Measurements from ENCODE around the gene ISM1. TPM values are rescaled to one million over a fixed set of nuclear protein-coding genes. Genes with fewer than 3 reads are reported as not detected.

Gene ISM1
- total and polyA plus RNA-seq, 12 donors, result 0.54 to 1.7 (median 1.0) TPM

DNA sequence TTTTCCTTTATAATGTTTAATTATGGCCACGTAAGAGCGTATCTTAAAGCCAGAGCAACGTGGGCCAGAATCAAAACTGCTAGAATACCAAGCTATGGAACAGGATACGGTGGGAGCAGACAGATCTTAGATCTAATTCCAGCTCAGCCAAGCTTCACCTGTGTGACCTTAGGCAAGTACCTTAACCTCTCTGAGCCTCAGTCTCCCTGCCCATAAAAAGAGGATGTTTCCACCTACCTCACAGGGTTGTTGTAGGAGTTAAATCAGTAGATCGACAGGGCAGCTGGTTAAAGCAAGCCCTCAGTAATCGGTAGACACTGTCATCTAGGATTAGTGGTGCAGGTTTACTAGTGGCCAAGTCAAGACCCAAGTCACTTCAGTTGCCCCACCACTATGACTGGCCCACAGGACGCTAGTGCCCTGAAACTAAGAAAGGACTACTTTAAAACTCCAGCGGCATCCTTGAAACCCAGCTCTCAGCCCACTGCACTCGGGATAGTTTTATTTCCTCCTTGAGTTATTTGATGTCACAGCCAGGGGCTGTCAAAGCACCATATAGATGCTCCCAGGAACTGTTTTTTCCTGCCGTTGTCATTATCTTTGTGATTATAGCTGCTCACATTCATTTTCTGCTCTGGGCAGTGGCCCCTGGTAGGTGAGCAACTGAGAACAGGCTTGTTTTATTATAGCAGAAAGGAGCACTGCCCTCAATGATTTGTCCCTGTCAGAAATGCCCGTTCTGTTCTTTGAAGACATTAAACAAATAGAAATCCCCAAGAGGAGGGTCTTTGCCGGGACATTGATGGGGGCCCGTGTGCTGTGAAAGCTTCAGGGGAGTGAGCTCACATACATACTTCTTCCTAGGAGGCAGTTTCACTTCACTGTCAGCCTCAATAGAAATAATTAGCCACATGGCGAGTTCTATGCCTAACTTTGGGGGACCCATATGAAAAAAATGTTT, 63.1 kb downstream of the ISM1 start:
- peaks cover 0 to 4% (median 0%) of the 10 kb centered on the region in 11 donors for H3K9me3 ChIP-seq
- no peak overlapping the region for H3K27ac ChIP-seq
- intact Hi-C loops (cut with DNase I), result no loop called here
- 80 to 83% methylated on average over 14 of the region's 14 CpGs for WGBS, 2 donors
- TF ChIP-seq, protein P1, sequence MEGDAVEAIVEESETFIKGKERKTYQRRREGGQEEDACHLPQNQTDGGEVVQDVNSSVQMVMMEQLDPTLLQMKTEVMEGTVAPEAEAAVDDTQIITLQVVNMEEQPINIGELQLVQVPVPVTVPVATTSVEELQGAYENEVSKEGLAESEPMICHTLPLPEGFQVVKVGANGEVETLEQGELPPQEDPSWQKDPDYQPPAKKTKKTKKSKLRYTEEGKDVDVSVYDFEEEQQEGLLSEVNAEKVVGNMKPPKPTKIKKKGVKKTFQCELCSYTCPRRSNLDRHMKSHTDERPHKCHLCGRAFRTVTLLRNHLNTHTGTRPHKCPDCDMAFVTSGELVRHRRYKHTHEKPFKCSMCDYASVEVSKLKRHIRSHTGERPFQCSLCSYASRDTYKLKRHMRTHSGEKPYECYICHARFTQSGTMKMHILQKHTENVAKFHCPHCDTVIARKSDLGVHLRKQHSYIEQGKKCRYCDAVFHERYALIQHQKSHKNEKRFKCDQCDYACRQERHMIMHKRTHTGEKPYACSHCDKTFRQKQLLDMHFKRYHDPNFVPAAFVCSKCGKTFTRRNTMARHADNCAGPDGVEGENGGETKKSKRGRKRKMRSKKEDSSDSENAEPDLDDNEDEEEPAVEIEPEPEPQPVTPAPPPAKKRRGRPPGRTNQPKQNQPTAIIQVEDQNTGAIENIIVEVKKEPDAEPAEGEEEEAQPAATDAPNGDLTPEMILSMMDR (IDR thresholded peaks at IDR 0.05), result no peak
- H3K36me3 ChIP-seq, result peaks cover 0 to 3% (median 0%) of the 10 kb centered on the region in 9 donors
- no peak for ATAC-seq
- no peak for DNase-seq
- H3K4me3 ChIP-seq, result no peak overlapping the region
- H3K4me1 ChIP-seq, result no peaks in the 10 kb centered on the region
- H3K27me3 ChIP-seq, result no peaks in the 10 kb centered on the region

DNA sequence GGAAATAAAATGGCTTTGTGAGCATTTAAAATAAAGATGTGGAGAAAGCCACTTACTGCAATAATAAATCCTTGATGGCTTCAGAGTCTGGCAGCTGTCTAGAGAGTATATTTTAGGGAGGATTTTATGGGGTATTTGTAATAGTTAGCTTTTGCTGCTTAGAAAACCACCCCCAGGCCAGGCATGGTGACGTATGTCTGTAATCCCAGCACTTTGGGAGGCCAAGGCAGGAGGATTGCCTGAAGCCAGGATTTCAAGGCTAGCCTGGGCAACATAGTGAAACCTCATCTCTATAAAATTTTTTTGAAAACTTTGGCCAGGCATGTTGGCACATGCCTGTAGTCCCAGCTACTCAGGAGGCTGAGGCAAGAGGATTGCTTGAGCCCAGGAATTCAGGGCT, 63.8 kb downstream of the ISM1 start:
- 52 to 83% methylated on average over 1 of the region's 1 CpG for WGBS, 2 donors
- Histone ChIP-seq H3K4me3 (no peak overlapping the region), H3K27ac (no peak overlapping the region), H3K9me3 (peaks cover 0 to 4% (median 0%) of the 10 kb centered on the region in 11 donors), H3K36me3 (peaks cover 0 to 5% (median 0%) of the 10 kb centered on the region in 9 donors), H3K4me1 (no peaks in the 10 kb centered on the region), H3K27me3 (no peaks in the 10 kb centered on the region)
- no peak for ATAC-seq
- TF ChIP-seq, protein P1 (IDR thresholded peaks at IDR 0.05), result no peak
- DNase-seq, result no peak
- intact Hi-C loops (cut with DNase I), result no loop called here

DNA sequence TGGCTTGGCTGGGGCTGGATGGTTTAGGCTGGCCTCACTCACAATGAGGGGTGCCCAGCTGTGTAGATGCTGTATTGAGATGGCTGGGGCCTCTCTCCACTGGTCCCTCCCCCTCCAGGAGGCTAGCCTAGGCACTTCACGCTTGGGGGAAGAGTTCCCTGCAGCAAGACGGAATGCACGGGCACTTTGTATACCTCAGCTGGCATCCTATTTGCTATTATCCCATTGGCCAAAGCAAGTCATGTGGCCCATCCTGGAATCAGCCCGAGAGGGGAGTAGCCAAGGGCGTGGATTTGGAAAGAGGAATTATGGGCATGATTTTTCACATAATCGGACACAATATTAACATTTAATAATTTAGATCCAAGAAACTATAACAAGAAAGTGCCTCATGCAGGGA, 64.3 kb downstream of the ISM1 start:
- Histone ChIP-seq H3K36me3 (peaks cover 0 to 5% (median 0%) of the 10 kb centered on the region in 9 donors), H3K27me3 (no peaks in the 10 kb centered on the region), H3K4me3 (no peak overlapping the region), H3K4me1 (no peaks in the 10 kb centered on the region), H3K27ac (no peak overlapping the region), H3K9me3 (peaks cover 0 to under 1% (median 0%) of the 10 kb centered on the region in 11 donors)
- no peak for ATAC-seq
- TF ChIP-seq, protein P1 (IDR thresholded peaks at IDR 0.05), result no peak
- DNase-seq, result no peak
- WGBS, 2 donors, result 86 to 88% methylated on average over 6 of the region's 6 CpGs
- intact Hi-C loops (cut with DNase I), result no loop called here

DNA sequence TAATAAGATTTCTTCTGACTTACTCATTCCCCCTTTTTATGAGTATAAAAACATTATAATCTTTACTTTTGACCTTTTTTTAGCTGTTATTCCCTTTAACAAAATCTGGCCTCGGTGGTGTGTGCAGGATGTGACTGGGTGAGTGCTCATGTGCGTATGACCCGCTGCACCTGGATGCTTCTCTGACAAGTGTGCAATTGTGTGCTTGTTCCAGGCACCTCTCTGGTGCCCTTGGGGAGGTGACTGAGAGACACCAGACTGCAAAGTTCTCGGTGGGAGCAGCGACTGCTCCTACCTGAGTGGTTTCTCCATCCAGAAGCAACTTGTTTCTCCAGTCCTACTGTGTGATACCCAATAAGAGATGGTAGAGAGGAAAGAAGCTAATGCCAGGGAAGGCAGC, 65.0 kb downstream of the ISM1 start:
- no peaks in the 10 kb centered on the region for H3K9me3 ChIP-seq
- ATAC-seq (no peak), DNase-seq (no peak)
- H3K4me3 ChIP-seq, result no peak overlapping the region
- no peaks in the 10 kb centered on the region for H3K27me3 ChIP-seq
- H3K27ac ChIP-seq, result no peak overlapping the region
- peaks cover 0 to 5% (median 0%) of the 10 kb centered on the region in 9 donors for H3K36me3 ChIP-seq
- TF ChIP-seq, protein P1 (IDR thresholded peaks at IDR 0.05), result no peak
- 87 to 92% methylated on average over 5 of the region's 5 CpGs for WGBS, 2 donors
- H3K4me1 ChIP-seq, result no peaks in the 10 kb centered on the region
- intact Hi-C loops (cut with DNase I), result no loop called here
